Nephron progenitor cell (in vitro differentiated cells): ENCODE results near the gene ASXL1.
A peak's percentile ranks its signal among the peaks of the same experiment; 100 is the strongest.

Source experiments
- DNase-seq: peaks from one replicate; pipeline ENCODE4 v3.0.0; 2021
- H3K27ac Mint-ChIP-seq: 2 replicates; pipeline ENCODE4 v1.8.0; 2021; ENCODE audit warnings: mild to moderate bottlenecking, moderate library complexity, mixed read lengths
- H3K27me3 Mint-ChIP-seq: 2 replicates; pipeline ENCODE4 v1.8.0; 2021; ENCODE audit warnings: mild to moderate bottlenecking, low read depth, mixed read lengths; ENCODE audit not compliant: poor library complexity
- H3K36me3 Mint-ChIP-seq: 2 replicates; pipeline ENCODE4 v1.8.0; 2021; ENCODE audit warnings: low read depth, mixed read lengths
- H3K4me1 Mint-ChIP-seq: 2 replicates; pipeline ENCODE4 v1.8.0; 2021; ENCODE audit warnings: mixed read lengths
- H3K4me3 Mint-ChIP-seq: 2 replicates; pipeline ENCODE4 v1.8.0; 2021; ENCODE audit warnings: mild to moderate bottlenecking, moderate library complexity, mixed read lengths
- H3K9me3 Mint-ChIP-seq: 2 replicates; pipeline ENCODE4 v1.8.0; 2021; ENCODE audit warnings: mild to moderate bottlenecking, moderate library complexity, mixed read lengths
- CTCF ChIP-seq: fragments of 200-600 bp; sonication (generic); IDR thresholded peaks from 2 replicates; pipeline ENCODE4 v1.5.0; 2021; ENCODE audit warnings: antibody characterized with exemption

The ASXL1 gene

GRCh38 chr20:32360333-32360634 lies 2.2 kb downstream of the ASXL1 start:
- Mint-ChIP-seq H3K4me1 (peaks cover 53% of the 10 kb centered on the region), H3K4me3 (peak overlapping the region; percentile 98), H3K36me3 (peaks cover 31% of the 10 kb centered on the region), H3K27me3 (no peaks in the 10 kb centered on the region), H3K27ac (no peak overlapping the region), H3K9me3 (peaks cover 3% of the 10 kb centered on the region)
- no peak for TF ChIP-seq CTCF
- DNase-seq, result no peak

- H3K4me1 Mint-ChIP-seq, result peaks cover 67% of the 10 kb centered on the region
- H3K27ac Mint-ChIP-seq, result peak overlapping the region; percentile 12
- H3K9me3 Mint-ChIP-seq, result peaks cover 3% of the 10 kb centered on the region
- H3K36me3 Mint-ChIP-seq, result peaks cover 31% of the 10 kb centered on the region
- no peak overlapping the region for H3K4me3 Mint-ChIP-seq
- H3K27me3 Mint-ChIP-seq, result no peaks in the 10 kb centered on the region
- TF ChIP-seq CTCF, result no peak
- no peak for DNase-seq
Measured at GRCh38 chr20:32362901-32363364, 4.8 kb downstream of the ASXL1 start.

DNA sequence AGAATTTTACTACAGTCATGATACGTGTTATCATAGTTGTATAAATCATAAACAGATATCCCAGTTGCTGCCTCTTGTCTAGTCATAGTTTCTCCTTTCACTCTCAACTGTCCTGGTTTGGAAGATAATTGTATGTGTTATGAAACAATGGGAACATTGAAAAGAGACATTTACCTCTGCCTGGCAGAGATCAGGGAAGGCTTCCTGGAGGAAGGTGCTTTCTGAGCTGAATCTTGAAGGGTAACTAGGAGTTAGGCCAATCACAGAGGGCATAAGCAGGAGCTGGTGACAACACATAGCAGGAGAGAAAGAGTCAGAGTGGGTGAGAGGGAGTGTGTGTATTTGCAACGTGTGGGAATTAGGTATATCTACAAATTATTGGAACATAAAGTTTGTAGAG lies 5.4 kb downstream of the ASXL1 start:
- H3K36me3 Mint-ChIP-seq, result peaks cover 35% of the 10 kb centered on the region
- DNase-seq, result no peak
- peaks cover 72% of the 10 kb centered on the region for H3K4me1 Mint-ChIP-seq
- H3K27ac Mint-ChIP-seq, result peak overlapping the region; percentile 34
- H3K27me3 Mint-ChIP-seq, result no peaks in the 10 kb centered on the region
- H3K4me3 Mint-ChIP-seq, result no peak overlapping the region
- peaks cover 3% of the 10 kb centered on the region for H3K9me3 Mint-ChIP-seq
- no peak for TF ChIP-seq CTCF

GRCh38 chr20:32364554-32365208 lies 6.5 kb downstream of the ASXL1 start:
- H3K9me3 Mint-ChIP-seq, result peaks cover 3% of the 10 kb centered on the region
- H3K27me3 Mint-ChIP-seq, result no peaks in the 10 kb centered on the region
- H3K27ac Mint-ChIP-seq, result peak overlapping the region; percentile 7
- H3K4me3 Mint-ChIP-seq, result no peak overlapping the region
- no peak for DNase-seq
- H3K36me3 Mint-ChIP-seq, result peaks cover 30% of the 10 kb centered on the region
- peaks cover 72% of the 10 kb centered on the region for H3K4me1 Mint-ChIP-seq
- no peak for TF ChIP-seq CTCF

DNA sequence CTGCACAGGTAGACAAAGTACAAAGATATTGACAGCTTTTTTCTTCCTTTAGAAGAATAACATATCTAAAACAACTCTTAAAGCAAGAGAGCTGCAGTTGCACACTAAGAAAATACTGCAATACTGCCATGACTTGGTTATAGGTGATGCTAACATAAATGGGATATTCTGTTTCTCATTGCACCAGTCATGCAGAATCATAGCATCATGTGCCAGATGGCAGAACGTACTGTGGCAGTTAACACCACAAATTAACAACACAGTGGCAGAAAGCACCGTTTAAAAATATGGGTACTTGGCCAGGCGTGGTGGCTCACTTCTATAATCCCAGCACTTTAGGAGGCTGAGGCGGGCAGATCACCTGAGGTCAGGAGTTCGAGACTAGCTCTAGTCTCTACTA lies 7.4 kb downstream of the ASXL1 start:
- Mint-ChIP-seq H3K4me1 (peaks cover 63% of the 10 kb centered on the region), H3K4me3 (no peak overlapping the region), H3K27me3 (no peaks in the 10 kb centered on the region), H3K36me3 (peaks cover 24% of the 10 kb centered on the region), H3K27ac (no peak overlapping the region), H3K9me3 (peaks cover 1% of the 10 kb centered on the region)
- TF ChIP-seq CTCF, result no peak
- no peak for DNase-seq

DNA sequence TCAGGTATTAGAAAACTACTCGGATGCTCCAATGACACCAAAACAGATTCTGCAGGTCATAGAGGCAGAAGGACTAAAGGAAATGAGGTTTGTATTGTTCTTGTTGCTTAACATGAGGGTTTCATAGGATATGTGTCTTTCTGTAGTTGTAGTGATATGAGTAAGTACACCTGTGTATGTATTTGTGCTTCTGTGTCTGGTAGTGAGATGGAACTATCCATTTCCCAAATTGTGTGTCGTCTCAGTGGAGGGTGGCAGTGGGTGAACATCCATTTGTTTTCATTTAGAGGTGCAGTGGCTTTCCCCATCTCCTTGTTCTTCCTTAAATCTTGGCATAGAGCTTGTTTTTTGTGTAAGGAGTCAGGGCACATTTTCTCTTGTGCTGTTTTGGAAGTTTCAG lies 8.2 kb downstream of the ASXL1 start:
- Mint-ChIP-seq H3K27me3 (no peaks in the 10 kb centered on the region), H3K4me1 (peaks cover 61% of the 10 kb centered on the region), H3K36me3 (peaks cover 22% of the 10 kb centered on the region), H3K9me3 (no peaks in the 10 kb centered on the region), H3K4me3 (no peak overlapping the region), H3K27ac (peak overlapping the region; percentile 25)
- TF ChIP-seq CTCF, result no peak
- no peak for DNase-seq
